ENCODE results near the gene OR5M8.

OR5M8 gene

DNA sequence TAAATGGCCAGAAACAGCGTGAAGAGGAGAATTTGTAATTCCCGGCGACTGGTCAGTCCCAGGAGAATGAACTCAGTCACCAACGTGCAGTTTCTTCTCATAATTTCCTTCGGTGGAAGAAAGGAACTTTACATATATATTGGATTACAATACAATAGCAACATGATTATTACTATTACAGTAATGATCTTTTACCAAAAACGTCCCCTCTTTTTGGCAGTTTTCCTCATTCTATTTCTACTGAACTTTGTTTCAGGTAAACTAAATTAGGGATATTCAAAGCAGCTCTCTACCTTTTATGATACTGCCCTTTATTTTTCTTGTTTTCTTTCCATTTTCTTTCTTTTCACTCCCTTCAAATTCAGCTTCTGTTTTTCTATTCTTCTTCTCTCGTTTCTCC lies at the start of gene OR5M8:
TSS of gene OR5M8 (minus strand) at position 101 of the 400 bp plus-strand sequence. CDS start at position 101, 0 bp downstream.
- no peak for DNase-seq (ENCODE audit: low read depth in 2 of 2)

DNA sequence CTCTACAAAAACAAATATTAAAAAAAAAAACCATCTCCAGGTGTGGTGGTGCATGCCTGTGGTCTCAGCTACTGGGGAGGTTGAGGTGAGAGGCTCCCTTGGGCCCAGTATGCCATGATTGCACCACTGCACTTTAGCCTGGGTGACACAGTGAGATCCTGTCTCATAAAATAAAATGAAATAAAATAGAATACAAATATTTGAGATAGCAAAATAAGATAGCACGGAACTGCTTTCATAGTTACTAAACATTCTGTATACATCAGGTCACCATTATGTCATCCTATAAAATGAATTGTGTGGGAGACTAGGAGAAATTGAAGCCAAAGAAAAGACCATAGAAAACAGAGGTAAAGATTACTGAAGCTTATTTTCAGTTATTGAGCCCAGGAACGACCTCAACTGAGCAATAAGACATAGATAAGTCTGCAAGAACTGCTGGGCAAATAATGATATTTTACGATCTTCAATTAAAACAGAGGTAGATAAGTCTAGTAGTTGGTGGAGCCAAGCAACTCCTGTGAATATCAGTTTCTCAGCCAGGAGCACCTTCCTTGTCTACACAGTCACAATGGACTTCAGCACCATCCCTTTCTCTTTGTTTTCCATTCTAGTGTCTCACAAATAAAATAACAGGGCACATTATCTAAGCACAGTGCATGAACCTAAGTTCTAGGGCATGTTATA lies 42.0 kb upstream of the OR5M8 start:
- no peak for DNase-seq (ENCODE audit: low read depth in 2 of 2)

DNA sequence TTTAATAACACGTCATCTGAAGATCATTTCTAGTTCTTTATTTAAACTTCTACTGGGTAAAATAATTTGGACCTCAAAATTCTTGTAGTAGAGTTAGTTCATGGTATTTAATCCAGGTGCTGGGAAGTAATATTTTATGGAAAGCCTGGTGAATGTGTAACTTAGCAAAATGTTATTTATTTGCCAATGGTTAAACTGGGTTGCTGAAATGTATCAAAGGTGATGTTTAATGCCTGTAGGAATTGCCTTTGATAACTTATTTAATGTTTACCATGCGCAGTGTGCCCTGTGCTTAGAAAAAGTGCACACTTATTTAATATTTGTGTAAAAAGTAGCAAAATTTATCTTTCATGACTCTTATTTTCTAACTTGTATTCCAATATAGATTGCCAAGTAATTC lies 40.7 kb upstream of the OR5M8 start:
- DNase-seq (ENCODE audit: low read depth in 2 of 2), result no peak

DNA sequence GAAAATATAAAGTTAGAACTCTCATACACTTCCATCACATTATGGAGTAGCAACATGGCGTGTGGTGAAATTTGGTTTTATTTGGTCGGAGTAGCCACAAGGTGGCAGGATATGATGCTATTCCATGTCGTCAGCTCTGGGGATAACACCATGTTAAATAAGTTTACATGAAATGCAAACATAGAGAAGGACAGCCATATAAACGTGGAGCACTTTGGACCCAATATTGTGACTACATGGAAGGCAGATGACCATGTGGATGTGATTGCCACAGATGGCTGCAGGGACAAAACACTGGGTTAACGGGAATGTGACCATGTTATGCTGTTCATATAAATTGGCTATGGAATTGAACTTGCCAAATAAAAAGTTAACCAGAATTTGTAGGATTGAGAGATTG lies 30.8 kb upstream of the OR5M8 start:
- no peak for DNase-seq (ENCODE audit: low read depth in 2 of 2)

DNA sequence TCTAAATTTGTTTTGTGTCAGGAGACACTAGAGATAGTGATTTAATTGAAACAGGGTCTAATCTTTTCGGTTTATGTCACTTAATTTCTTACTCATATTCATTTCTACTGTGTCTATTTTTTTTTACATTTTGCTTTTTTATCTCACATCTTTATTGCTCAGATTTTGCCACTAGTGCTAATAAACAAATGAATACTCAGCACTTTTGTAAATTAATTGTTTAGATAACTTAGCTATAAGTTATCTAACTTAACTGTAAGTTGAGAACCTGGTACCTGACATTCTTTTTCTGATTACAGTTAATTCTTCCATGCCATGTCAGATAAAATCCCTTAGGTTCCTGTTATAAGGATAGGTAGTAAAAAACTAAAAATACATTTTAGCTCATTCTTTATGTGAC lies 22.1 kb upstream of the OR5M8 start:
- DNase-seq (ENCODE audit: low read depth in 2 of 2), result no peak

DNA sequence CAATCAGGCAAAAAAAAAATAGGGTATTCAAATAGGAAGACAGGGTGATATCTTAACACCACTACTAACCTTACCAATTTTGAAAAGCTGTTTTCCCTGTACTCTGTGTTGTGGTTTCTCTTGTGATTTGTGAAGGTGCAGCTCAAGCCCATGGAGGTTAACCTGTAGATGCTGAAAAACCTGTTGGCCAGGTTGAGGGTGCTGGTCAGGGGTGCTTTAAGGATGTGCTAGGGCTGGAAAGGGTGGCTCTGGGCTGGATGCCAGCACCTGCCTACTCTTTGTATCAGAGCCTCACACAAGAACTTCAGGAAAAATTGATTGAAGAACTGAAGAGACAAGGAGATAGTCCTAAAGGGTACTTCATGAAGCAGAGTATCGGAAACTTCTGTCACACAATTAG lies 18.3 kb upstream of the OR5M8 start:
- no peak for DNase-seq (ENCODE audit: low read depth in 2 of 2)

DNA sequence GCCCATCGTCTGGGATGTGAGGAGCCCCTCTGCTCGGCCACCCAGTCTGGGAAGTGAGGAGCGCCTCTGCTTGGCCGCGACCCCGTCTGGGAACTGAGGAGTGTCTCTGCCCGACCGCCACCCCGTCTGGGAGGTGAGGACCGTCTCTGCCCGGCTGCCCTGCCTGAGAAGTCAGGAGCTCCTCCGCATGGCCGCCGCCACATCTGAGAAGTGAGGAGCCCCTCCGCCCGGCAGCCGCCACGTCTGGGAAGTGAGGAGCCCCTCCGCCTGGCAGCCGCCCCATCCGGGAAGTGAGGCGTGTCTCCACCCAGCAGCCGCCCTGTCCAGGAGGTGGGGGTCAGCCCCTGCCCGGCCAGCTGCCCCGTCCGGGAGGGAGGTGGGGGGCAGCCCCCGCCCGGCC lies 5.8 kb upstream of the OR5M8 start:
- DNase-seq (ENCODE audit: low read depth in 2 of 2), result no peak

DNA sequence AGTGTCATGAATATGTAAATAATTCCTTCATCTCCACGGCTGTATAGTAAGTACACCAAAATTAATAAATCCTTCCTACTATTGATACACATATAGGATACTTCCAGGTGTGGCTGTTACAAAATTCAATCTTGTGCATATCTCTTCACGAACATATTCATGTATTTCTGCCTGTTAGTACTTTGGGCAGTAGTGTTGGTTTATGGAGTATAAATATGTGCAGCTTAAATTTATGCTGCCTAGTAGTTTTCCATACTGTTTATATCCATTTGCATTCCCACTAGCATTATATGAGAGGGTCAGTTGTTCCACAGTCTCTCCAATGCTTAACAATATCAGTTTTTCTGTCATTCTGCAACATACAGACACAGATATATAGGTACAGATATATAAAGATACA lies 3.9 kb upstream of the OR5M8 start:
- no peak for DNase-seq (ENCODE audit: low read depth in 2 of 2)

DNA sequence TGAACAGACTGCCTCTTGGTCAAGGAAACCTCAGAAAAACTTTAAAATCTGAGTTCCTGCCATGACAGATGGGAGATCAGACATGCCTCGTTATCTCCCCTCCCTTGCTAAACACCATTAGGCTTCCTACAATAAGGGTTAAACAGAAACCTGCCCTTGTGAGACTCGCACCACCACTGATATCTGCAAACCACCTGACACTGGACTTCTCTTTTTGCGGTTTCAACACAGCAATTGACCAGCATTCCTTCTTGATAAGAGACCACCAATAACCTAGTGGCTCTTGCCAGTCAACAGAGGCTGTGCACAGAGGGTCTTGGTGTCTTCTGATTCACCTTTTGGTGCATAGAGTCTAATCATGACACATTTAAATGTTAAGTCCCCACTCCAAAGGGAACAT lies 4.4 kb downstream of the OR5M8 start:
- DNase-seq (ENCODE audit: low read depth in 2 of 2), result no peak

DNA sequence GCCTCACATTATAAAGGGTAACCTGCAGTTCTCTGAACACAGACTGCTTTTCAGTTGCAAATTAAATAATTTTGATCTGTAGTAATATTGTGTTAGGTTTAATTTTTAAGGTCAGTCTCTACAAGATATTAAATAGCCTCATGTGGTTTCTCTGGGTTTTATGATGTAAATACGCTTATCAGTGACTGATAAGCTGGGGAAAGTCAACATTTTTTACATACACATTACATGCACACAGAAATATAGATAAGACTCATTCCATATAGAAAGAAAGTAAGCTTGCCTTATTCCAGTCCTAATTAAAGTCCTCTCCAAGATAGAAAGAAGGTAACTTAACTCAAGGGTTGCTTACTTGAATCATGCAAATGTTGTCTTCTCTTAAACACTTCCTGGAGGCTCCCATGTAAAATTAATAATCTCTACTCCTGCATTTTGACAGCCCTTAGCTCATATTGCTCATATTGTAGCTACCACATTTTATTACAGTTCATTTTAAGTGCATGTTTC lies 16.4 kb downstream of the OR5M8 start:
- DNase-seq (ENCODE audit: low read depth in 2 of 2), result no peak

DNA sequence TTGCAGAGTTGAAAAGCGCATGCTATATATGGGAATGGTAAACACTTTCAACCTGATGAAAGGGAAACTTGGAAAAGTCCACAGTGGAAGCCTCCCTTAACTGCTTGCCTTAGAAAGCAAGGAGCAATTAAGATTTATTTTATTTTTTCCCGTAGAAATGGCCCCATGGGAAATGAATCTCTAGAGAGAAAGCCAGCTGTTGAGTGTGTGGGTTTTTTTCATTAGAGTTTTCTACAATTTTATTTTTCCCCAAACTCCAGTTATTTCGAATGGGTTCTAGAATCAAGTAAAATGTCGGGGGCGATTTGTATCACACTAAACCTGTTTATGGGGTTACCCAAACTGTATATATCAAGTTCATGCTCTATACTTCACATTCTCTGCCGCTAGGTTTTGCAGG lies 17.9 kb downstream of the OR5M8 start, which contains the start of gene OR5M3:
TSS of gene OR5M3 (minus strand) at position 101 of the 400 bp plus-strand sequence. CDS start 2,855 bp downstream, outside the sequence.
- DNase-seq (ENCODE audit: low read depth in 2 of 2), result no peak

DNA sequence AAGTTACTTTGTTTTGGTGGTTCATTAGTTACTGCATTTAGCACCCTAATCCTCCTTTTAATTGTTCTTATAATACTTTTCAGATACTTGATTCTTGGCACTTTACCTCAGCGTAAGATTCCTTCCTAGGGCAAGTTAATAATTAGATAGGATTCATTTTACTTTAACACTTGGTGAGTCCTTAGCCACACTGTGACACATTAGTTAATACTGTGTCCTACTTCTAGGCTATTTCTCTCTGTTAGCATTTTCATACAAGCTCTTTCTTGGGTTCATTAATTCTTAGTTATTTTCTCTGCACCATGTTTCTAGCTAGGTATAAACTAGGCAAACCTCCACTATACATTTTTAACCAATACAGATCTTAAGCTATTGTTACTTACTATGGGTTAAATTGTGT lies 34.1 kb downstream of the OR5M8 start:
- no peak for DNase-seq (ENCODE audit: low read depth in 2 of 2)

DNA sequence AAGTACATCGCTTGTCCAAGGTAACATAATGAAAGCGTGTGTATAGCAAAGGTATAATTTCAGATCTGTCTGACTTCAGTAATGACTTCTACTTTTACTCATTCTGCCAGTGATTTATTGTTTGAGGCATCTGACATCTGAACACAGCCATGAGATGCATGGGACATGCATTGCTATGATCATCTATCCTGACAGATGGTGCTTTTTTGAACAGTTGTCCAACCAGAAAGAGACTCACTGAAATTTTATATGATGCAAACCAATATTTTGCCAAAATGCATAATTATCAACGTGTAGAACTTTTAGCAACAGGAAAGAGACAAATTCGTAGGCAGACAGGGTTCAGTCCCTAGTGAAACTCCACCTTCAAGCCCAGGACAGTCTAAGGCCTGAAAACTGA lies 37.6 kb downstream of the OR5M8 start:
- no peak for DNase-seq (ENCODE audit: low read depth in 2 of 2)
